Measurements from ENCODE around the gene SPNS3. TPM values are rescaled to one million over a fixed set of nuclear protein-coding genes. Genes with fewer than 3 reads are reported as not detected.

The SPNS3 gene
- total and polyA plus RNA-seq, 9 donors, result 0.17 to 1.00 (median 0.37) TPM

- H3K9me3 ChIP-seq (replicated peaks; ENCODE audit: control insufficient read depth, low read depth, low read length), result no peaks in the 10 kb centered on the region
- H3K27me3 ChIP-seq (ENCODE audit: control insufficient read depth, insufficient read depth, low read length), result no peaks in the 10 kb centered on the region
- H3K4me1 ChIP-seq (ENCODE audit: control insufficient read depth, insufficient read depth, low read length), result no peaks in the 10 kb centered on the region
- no peaks in the 10 kb centered on the region for H3K36me3 ChIP-seq (ENCODE audit: control insufficient read depth, insufficient read depth, low read length)
- no peak overlapping the region for H3K4me3 ChIP-seq (ENCODE audit: low read length)
- H3K27ac ChIP-seq (ENCODE audit: low read length), result no peak overlapping the region
- 84% methylated on average over 10 of the region's 10 CpGs for WGBS (ENCODE audit: insufficient coverage)
- DNase-seq, result no peak
These were observed 27.4 kb upstream of the SPNS3 start for GRCh38 chr17:4406386-4406785.

DNA sequence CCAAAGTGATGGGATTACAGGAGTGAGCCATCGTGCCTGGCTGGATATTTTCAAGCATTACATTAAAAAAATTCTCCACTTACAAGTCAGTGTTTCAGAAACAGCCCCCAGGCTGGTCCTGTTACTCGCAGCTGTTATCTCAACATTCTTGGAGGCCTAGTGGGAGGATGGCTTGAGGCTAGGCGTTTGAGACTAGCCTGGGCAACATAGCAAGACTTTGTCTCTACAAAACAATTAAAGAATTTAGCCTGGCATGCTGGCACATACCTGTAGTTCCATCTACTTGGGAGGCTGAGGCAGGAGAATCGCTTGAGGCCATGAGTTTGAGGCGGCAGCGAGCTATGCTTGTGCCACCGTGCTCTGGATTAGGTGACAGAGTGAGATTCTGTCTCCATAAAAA lies 26.5 kb upstream of the SPNS3 start:
- no peak overlapping the region for H3K4me3 ChIP-seq (ENCODE audit: low read length)
- 80% methylated on average over 2 of the region's 7 CpGs for WGBS (ENCODE audit: insufficient coverage)
- no peaks in the 10 kb centered on the region for H3K9me3 ChIP-seq (replicated peaks; ENCODE audit: control insufficient read depth, low read depth, low read length)
- no peaks in the 10 kb centered on the region for H3K36me3 ChIP-seq (ENCODE audit: control insufficient read depth, insufficient read depth, low read length)
- DNase-seq, result no peak
- H3K27ac ChIP-seq (ENCODE audit: low read length), result no peak overlapping the region
- H3K4me1 ChIP-seq (ENCODE audit: control insufficient read depth, insufficient read depth, low read length), result no peaks in the 10 kb centered on the region
- no peaks in the 10 kb centered on the region for H3K27me3 ChIP-seq (ENCODE audit: control insufficient read depth, insufficient read depth, low read length)

GRCh38 chr17:4407851-4408250 lies 25.9 kb upstream of the SPNS3 start:
- Histone ChIP-seq H3K4me3 (ENCODE audit: low read length) (no peak overlapping the region), H3K27ac (ENCODE audit: low read length) (no peak overlapping the region), H3K4me1 (ENCODE audit: control insufficient read depth, insufficient read depth, low read length) (peaks cover 2% of the 10 kb centered on the region), H3K36me3 (ENCODE audit: control insufficient read depth, insufficient read depth, low read length) (no peaks in the 10 kb centered on the region), H3K27me3 (ENCODE audit: control insufficient read depth, insufficient read depth, low read length) (no peaks in the 10 kb centered on the region), H3K9me3 (replicated peaks; ENCODE audit: control insufficient read depth, low read depth, low read length) (no peaks in the 10 kb centered on the region)
- 68% methylated on average over 3 of the region's 8 CpGs for WGBS (ENCODE audit: insufficient coverage)
- DNase-seq, result no peak

- no peaks in the 10 kb centered on the region for H3K9me3 ChIP-seq (replicated peaks; ENCODE audit: control insufficient read depth, low read depth, low read length)
- H3K4me3 ChIP-seq (ENCODE audit: low read length), result no peak overlapping the region
- no peak overlapping the region for H3K27ac ChIP-seq (ENCODE audit: low read length)
- no peaks in the 10 kb centered on the region for H3K27me3 ChIP-seq (ENCODE audit: control insufficient read depth, insufficient read depth, low read length)
- WGBS (ENCODE audit: insufficient coverage), result 80% methylated on average over 2 of the region's 6 CpGs
- no peak for DNase-seq
- H3K36me3 ChIP-seq (ENCODE audit: control insufficient read depth, insufficient read depth, low read length), result no peaks in the 10 kb centered on the region
- H3K4me1 ChIP-seq (ENCODE audit: control insufficient read depth, insufficient read depth, low read length), result peaks cover 5% of the 10 kb centered on the region
These were observed 24.1 kb upstream of the SPNS3 start for GRCh38 chr17:4409659-4410058.

GRCh38 chr17:4411201-4411600 lies 22.5 kb upstream of the SPNS3 start:
- no peak for DNase-seq
- no peak overlapping the region for H3K4me3 ChIP-seq (ENCODE audit: low read length)
- H3K27ac ChIP-seq (ENCODE audit: low read length), result no peak overlapping the region
- H3K9me3 ChIP-seq (replicated peaks; ENCODE audit: control insufficient read depth, low read depth, low read length), result no peaks in the 10 kb centered on the region
- no peaks in the 10 kb centered on the region for H3K27me3 ChIP-seq (ENCODE audit: control insufficient read depth, insufficient read depth, low read length)
- peaks cover 5% of the 10 kb centered on the region for H3K4me1 ChIP-seq (ENCODE audit: control insufficient read depth, insufficient read depth, low read length)
- WGBS (ENCODE audit: insufficient coverage), result no CpG with 5 or more reads among the region's 3 CpGs
- H3K36me3 ChIP-seq (ENCODE audit: control insufficient read depth, insufficient read depth, low read length), result no peaks in the 10 kb centered on the region

DNA sequence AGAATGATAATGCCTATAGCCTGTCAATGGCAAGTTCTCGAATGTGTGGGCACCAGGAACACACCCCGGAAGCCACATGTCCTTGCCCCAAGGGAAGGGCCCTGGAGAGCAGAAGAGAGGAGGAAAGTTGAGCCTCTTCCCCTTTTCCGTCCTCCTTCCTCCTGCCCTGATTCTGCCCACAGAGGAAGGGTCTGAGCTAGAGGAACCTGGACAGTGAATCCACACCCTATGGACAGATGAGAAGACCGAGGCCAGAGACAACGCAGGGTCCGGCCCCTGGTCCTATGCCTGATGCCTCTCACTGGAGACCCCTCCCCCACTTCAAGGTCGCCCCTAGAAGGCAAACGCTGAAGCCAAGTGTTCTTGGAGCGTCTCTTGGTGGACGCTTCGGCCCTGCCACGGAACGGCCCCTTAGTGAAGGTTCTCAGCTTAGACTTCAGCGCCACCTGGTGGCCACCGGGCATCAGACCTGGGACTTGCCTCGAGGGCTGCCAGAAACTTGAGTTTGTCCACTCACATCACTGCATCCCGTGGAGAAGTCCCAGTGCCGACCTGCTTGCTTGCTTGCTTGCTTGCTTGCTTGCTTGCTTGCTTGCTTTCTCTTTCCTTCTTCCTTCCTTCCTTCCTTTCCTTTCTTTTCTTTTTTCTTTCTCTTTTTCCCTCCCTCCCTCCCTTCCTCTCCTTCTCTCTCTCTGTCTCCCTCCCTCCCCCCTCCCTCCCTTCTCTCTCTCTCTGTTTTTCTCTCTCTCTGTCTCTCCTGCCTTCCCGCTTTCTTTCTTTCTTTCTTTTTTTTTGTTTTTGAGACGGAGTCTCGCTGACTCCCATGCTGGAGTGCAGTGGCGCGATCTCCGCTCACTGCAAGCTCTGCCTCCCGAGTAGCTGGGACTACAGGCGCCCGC lies 20.6 kb upstream of the SPNS3 start:
- WGBS (ENCODE audit: insufficient coverage), result 4% methylated on average over 14 of the region's 27 CpGs

GRCh38 chr17:4417129-4417667 lies 16.5 kb upstream of the SPNS3 start:
- Histone ChIP-seq H3K9me3 (replicated peaks; ENCODE audit: control insufficient read depth, low read depth, low read length) (no peaks in the 10 kb centered on the region), H3K27me3 (ENCODE audit: control insufficient read depth, insufficient read depth, low read length) (peaks cover 3% of the 10 kb centered on the region), H3K27ac (ENCODE audit: low read length) (no peak overlapping the region), H3K4me3 (ENCODE audit: low read length) (no peak overlapping the region), H3K4me1 (ENCODE audit: control insufficient read depth, insufficient read depth, low read length) (peaks cover 8% of the 10 kb centered on the region), H3K36me3 (ENCODE audit: control insufficient read depth, insufficient read depth, low read length) (no peaks in the 10 kb centered on the region)
- no peak for DNase-seq
- WGBS (ENCODE audit: insufficient coverage), result 80% methylated on average over 1 of the region's 2 CpGs

More for the DNA sequence above, 20.6 kb upstream of the SPNS3 start:
- H3K36me3 ChIP-seq (ENCODE audit: control insufficient read depth, insufficient read depth, low read length), result no peaks in the 10 kb centered on the region
- peak; percentile 95 for DNase-seq
- H3K27me3 ChIP-seq (ENCODE audit: control insufficient read depth, insufficient read depth, low read length), result no peaks in the 10 kb centered on the region
- peaks cover 5% of the 10 kb centered on the region for H3K4me1 ChIP-seq (ENCODE audit: control insufficient read depth, insufficient read depth, low read length)
- no peaks in the 10 kb centered on the region for H3K9me3 ChIP-seq (replicated peaks; ENCODE audit: control insufficient read depth, low read depth, low read length)
- H3K4me3 ChIP-seq (ENCODE audit: low read length), result no peak overlapping the region
- H3K27ac ChIP-seq (ENCODE audit: low read length), result no peak overlapping the region

DNA sequence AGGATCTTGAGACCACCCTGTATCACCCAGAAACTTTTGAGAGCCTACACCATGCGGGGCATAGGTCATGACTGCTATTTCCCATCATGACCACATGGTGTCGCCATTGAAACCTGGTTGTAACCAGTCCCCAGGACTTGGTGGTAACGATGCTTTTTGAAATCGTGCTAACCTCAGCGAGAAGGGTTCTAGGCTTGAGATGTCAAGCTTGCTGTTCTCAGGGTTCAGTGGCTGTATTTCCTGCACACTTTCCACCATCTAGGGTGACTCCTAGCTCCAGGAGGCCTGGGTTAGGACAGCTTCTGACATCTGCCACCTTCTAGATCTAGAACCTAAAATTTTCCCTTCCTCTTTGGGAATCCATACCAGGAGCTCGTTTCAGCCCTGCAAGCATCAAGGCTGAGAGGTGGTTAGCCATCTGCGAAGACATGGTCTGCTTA lies 13.0 kb upstream of the SPNS3 start:
- WGBS (ENCODE audit: insufficient coverage), result 7% methylated on average over 7 of the region's 7 CpGs
- Histone ChIP-seq H3K27ac (ENCODE audit: low read length) (no peak overlapping the region), H3K9me3 (replicated peaks; ENCODE audit: control insufficient read depth, low read depth, low read length) (no peaks in the 10 kb centered on the region), H3K4me3 (ENCODE audit: low read length) (no peak overlapping the region), H3K4me1 (ENCODE audit: control insufficient read depth, insufficient read depth, low read length) (peaks cover 4% of the 10 kb centered on the region), H3K27me3 (ENCODE audit: control insufficient read depth, insufficient read depth, low read length) (peaks cover 3% of the 10 kb centered on the region), H3K36me3 (ENCODE audit: control insufficient read depth, insufficient read depth, low read length) (no peaks in the 10 kb centered on the region)
- DNase-seq, result peak; percentile 75

DNA sequence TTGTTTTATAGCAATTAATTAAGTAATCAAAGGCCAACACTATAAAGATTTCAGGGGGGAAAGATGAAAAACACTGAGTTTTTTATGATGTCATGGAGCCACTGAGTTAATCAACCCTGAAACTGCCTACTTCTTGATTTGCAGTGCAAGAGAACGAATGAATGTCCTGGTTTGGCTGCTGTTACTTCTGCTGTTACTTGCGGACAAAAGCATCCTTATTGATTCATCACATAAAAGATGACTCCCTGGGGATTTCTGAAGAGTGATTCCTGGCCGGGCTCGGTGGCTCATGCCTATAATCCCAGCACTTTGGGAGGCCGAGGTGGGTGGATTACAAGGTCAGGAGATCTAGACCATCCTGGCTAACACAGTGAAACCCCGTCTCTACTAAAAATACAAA lies 10.9 kb upstream of the SPNS3 start:
- Histone ChIP-seq H3K4me3 (ENCODE audit: low read length) (no peak overlapping the region), H3K4me1 (ENCODE audit: control insufficient read depth, insufficient read depth, low read length) (peaks cover 4% of the 10 kb centered on the region), H3K36me3 (ENCODE audit: control insufficient read depth, insufficient read depth, low read length) (no peaks in the 10 kb centered on the region), H3K27ac (ENCODE audit: low read length) (no peak overlapping the region), H3K27me3 (ENCODE audit: control insufficient read depth, insufficient read depth, low read length) (peaks cover 3% of the 10 kb centered on the region), H3K9me3 (replicated peaks; ENCODE audit: control insufficient read depth, low read depth, low read length) (no peaks in the 10 kb centered on the region)
- no peak for DNase-seq
- 80% methylated on average over 1 of the region's 6 CpGs for WGBS (ENCODE audit: insufficient coverage)

GRCh38 chr17:4425398-4425797 lies 8.3 kb upstream of the SPNS3 start:
- no peaks in the 10 kb centered on the region for H3K36me3 ChIP-seq (ENCODE audit: control insufficient read depth, insufficient read depth, low read length)
- H3K4me1 ChIP-seq (ENCODE audit: control insufficient read depth, insufficient read depth, low read length), result peaks cover 4% of the 10 kb centered on the region
- no peak overlapping the region for H3K27ac ChIP-seq (ENCODE audit: low read length)
- no peak for DNase-seq
- peaks cover 3% of the 10 kb centered on the region for H3K27me3 ChIP-seq (ENCODE audit: control insufficient read depth, insufficient read depth, low read length)
- no peak overlapping the region for H3K4me3 ChIP-seq (ENCODE audit: low read length)
- no peaks in the 10 kb centered on the region for H3K9me3 ChIP-seq (replicated peaks; ENCODE audit: control insufficient read depth, low read depth, low read length)
- WGBS (ENCODE audit: insufficient coverage), result 78% methylated on average over 10 of the region's 10 CpGs

Measured in muscle of leg (tissue), 11 donors.